ENCODE results near the gene TRPV4.

DNA sequence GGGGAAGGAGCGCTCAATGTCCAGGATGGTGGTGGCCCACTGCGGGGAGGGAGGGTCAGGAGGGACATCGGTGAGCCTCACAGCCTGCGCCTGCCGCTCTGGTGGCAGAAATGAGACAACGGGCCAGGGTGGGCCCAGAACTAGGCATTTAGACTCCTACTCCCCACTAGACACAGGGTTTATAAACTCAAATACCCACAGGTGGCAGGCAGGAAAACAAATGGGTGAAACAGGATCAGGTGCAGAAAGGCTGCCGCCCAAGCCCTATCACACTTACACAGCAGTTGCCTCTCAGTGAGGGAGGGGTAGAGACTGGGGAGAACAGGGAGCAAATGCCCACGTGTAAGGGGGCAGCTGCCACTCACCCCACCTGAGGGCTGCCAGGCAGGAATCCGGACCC lies 46.4 kb downstream of the TRPV4 start:
- TF ChIP-seq, protein P1, sequence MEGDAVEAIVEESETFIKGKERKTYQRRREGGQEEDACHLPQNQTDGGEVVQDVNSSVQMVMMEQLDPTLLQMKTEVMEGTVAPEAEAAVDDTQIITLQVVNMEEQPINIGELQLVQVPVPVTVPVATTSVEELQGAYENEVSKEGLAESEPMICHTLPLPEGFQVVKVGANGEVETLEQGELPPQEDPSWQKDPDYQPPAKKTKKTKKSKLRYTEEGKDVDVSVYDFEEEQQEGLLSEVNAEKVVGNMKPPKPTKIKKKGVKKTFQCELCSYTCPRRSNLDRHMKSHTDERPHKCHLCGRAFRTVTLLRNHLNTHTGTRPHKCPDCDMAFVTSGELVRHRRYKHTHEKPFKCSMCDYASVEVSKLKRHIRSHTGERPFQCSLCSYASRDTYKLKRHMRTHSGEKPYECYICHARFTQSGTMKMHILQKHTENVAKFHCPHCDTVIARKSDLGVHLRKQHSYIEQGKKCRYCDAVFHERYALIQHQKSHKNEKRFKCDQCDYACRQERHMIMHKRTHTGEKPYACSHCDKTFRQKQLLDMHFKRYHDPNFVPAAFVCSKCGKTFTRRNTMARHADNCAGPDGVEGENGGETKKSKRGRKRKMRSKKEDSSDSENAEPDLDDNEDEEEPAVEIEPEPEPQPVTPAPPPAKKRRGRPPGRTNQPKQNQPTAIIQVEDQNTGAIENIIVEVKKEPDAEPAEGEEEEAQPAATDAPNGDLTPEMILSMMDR (IDR thresholded peaks at IDR 0.05; ENCODE audit: borderline replicate concordance, extremely low read depth, low read length, poor library complexity, severe bottlenecking) = no peak
- no peak for TF ChIP-seq EZH2 (IDR thresholded peaks at IDR 0.05; ENCODE audit: borderline replicate concordance, low read depth, low read length, severe bottlenecking)

All from DND-41 (cell line).